GM12878 (cell line): ENCODE results near the gene FLAD1.

Source experiments
- ASH2L ChIP-seq: fragments of 300-600, 200-600 bp; sonication (generic); IDR thresholded peaks from 2 replicates; pipeline ENCODE4 v1.6.1; 2017; ENCODE audit warnings: low read depth, mild to moderate bottlenecking, borderline replicate concordance
- HDAC2 ChIP-seq: fragments of 200-600 bp; sonication (generic); IDR thresholded peaks from 2 replicates; pipeline ENCODE4 v1.6.1; 2017
- HDGF ChIP-seq: fragments of 450-650 bp; IDR thresholded peaks from 2 replicates; pipeline ENCODE4 v1.6.1; 2016; ENCODE audit warnings: antibody characterized with exemption
- TF ChIP-seq, protein P1 (sequence below): fragments of 150-350 bp; IDR thresholded peaks from 2 replicates; pipeline ENCODE4 v1.6.1; 2016; ENCODE audit warnings: low read depth, low read length
- TF ChIP-seq, protein P2 (sequence below): IDR thresholded peaks from 2 replicates; pipeline ENCODE4 v1.6.1; 2012; ENCODE audit warnings: mild to moderate bottlenecking, low read depth, low read length

DNA sequence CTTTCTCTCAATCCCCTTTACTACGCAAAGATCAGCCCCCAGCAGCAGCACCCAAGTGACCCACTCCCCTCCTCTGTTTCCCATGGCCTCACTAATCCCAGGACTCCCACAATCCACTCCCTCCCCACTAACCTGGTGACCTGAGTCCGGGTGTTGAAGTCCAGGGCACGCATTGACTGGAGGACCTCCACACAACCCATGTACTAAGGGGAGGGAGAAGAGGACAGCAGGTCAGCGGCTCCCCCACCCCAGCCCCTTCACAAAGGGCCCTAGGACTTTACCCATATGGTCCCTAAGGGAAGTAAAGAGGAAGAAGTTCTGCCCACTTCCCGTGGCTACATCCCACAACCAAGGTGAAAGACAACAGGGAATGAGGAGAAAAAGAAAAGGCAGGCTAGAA, 13.9 kb upstream of the FLAD1 start:
- TF ChIP-seq, protein P1, sequence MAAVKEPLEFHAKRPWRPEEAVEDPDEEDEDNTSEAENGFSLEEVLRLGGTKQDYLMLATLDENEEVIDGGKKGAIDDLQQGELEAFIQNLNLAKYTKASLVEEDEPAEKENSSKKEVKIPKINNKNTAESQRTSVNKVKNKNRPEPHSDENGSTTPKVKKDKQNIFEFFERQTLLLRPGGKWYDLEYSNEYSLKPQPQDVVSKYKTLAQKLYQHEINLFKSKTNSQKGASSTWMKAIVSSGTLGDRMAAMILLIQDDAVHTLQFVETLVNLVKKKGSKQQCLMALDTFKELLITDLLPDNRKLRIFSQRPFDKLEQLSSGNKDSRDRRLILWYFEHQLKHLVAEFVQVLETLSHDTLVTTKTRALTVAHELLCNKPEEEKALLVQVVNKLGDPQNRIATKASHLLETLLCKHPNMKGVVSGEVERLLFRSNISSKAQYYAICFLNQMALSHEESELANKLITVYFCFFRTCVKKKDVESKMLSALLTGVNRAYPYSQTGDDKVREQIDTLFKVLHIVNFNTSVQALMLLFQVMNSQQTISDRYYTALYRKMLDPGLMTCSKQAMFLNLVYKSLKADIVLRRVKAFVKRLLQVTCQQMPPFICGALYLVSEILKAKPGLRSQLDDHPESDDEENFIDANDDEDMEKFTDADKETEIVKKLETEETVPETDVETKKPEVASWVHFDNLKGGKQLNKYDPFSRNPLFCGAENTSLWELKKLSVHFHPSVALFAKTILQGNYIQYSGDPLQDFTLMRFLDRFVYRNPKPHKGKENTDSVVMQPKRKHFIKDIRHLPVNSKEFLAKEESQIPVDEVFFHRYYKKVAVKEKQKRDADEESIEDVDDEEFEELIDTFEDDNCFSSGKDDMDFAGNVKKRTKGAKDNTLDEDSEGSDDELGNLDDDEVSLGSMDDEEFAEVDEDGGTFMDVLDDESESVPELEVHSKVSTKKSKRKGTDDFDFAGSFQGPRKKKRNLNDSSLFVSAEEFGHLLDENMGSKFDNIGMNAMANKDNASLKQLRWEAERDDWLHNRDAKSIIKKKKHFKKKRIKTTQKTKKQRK, result no peak
- TF ChIP-seq HDGF (no peak), ASH2L (no peak), HDAC2 (no peak)
- TF ChIP-seq, protein P2, sequence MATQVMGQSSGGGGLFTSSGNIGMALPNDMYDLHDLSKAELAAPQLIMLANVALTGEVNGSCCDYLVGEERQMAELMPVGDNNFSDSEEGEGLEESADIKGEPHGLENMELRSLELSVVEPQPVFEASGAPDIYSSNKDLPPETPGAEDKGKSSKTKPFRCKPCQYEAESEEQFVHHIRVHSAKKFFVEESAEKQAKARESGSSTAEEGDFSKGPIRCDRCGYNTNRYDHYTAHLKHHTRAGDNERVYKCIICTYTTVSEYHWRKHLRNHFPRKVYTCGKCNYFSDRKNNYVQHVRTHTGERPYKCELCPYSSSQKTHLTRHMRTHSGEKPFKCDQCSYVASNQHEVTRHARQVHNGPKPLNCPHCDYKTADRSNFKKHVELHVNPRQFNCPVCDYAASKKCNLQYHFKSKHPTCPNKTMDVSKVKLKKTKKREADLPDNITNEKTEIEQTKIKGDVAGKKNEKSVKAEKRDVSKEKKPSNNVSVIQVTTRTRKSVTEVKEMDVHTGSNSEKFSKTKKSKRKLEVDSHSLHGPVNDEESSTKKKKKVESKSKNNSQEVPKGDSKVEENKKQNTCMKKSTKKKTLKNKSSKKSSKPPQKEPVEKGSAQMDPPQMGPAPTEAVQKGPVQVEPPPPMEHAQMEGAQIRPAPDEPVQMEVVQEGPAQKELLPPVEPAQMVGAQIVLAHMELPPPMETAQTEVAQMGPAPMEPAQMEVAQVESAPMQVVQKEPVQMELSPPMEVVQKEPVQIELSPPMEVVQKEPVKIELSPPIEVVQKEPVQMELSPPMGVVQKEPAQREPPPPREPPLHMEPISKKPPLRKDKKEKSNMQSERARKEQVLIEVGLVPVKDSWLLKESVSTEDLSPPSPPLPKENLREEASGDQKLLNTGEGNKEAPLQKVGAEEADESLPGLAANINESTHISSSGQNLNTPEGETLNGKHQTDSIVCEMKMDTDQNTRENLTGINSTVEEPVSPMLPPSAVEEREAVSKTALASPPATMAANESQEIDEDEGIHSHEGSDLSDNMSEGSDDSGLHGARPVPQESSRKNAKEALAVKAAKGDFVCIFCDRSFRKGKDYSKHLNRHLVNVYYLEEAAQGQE, result no peak
